Neuronal stem cell (in vitro differentiated cells): ENCODE measurements around the gene AURKAIP1. TPM values are rescaled to one million over a fixed set of nuclear protein-coding genes. Genes with fewer than 3 reads are reported as not detected.

Experiments
- DNase-seq: peaks from one replicate; pipeline ENCODE4 v3.0.0-alpha.2; 2013; ENCODE audit warnings: low spot score
- H2AFZ ChIP-seq: one replicate; pipeline ENCODE4 v1.6.1; 2013; ENCODE audit warnings: mild to moderate bottlenecking, low read length, inconsistent platforms
- H2AK5ac ChIP-seq: 2 replicates; pipeline ENCODE4 v1.6.1; 2013; ENCODE audit warnings: low read depth, mild to moderate bottlenecking, inconsistent platforms, low read length, moderate library complexity, mixed read lengths
- H2BK120ac ChIP-seq: 2 replicates; pipeline ENCODE4 v1.6.1; 2013; ENCODE audit warnings: low read depth, mild to moderate bottlenecking, inconsistent platforms, low read length, moderate library complexity, mixed read lengths
- H2BK12ac ChIP-seq: one replicate; pipeline ENCODE4 v1.6.1; 2013; ENCODE audit warnings: low read length, inconsistent platforms
- H2BK15ac ChIP-seq: 2 replicates; pipeline ENCODE4 v1.6.1; 2013; ENCODE audit warnings: mild to moderate bottlenecking, low read length, inconsistent platforms, mixed read lengths
- H2BK5ac ChIP-seq: one replicate; pipeline ENCODE4 v1.6.1; 2013; ENCODE audit warnings: inconsistent platforms, mild to moderate bottlenecking, low read length, moderate library complexity
- H3K14ac ChIP-seq: one replicate; pipeline ENCODE4 v1.6.1; 2013; ENCODE audit warnings: low read length, inconsistent platforms
- H3K18ac ChIP-seq: 2 replicates; pipeline ENCODE4 v1.6.1; 2013; ENCODE audit warnings: low read length, inconsistent platforms
- H3K23ac ChIP-seq: 2 replicates; pipeline ENCODE4 v1.6.1; 2013; ENCODE audit warnings: low read depth, mild to moderate bottlenecking, mixed read lengths, low read length, inconsistent platforms; ENCODE audit not compliant: poor library complexity
- H3K27ac ChIP-seq: replicated peaks from 3 replicates; pipeline ENCODE4 v1.5.1; 2013; ENCODE audit warnings: low read length, inconsistent platforms
- H3K27me3 ChIP-seq, 3 experiments: 2 replicates each; pipeline ENCODE4 v1.6.1; 2013; ENCODE audit warnings: low read length in 3 of 3, mild to moderate bottlenecking in 2 of 3, inconsistent platforms in 1 of 3, low read depth in 1 of 3, mixed read lengths in 1 of 3, moderate library complexity in 1 of 3; ENCODE audit not compliant: control insufficient read depth in 3 of 3, insufficient read depth in 3 of 3
- H3K36me3 ChIP-seq, 2 donors: replicated peaks in 1 of 2; 2 replicates each; pipeline ENCODE4 v1.6.1; 2013; ENCODE audit warnings: low read length in 2 of 2; ENCODE audit not compliant: control insufficient read depth in 2 of 2, insufficient read depth in 2 of 2
- H3K4ac ChIP-seq: 2 replicates; pipeline ENCODE4 v1.6.1; 2013; ENCODE audit warnings: inconsistent platforms, mild to moderate bottlenecking, low read length, moderate library complexity
- H3K4me1 ChIP-seq, 2 donors: 1 replicate in 1 of 2; 2 replicates in 1 of 2; pipeline ENCODE4 v1.6.1; 2013; ENCODE audit warnings: low read length in 2 of 2, low read depth in 1 of 2; ENCODE audit not compliant: control insufficient read depth in 2 of 2, insufficient read depth in 1 of 2
- H3K4me2 ChIP-seq: one replicate; pipeline ENCODE4 v1.6.1; 2013; ENCODE audit warnings: mild to moderate bottlenecking, low read length, inconsistent platforms; ENCODE audit not compliant: insufficient read depth, poor library complexity, severe bottlenecking
- H3K4me3 ChIP-seq, 2 donors: 2 replicates each; pipeline ENCODE4 v1.5.1; 2013; ENCODE audit warnings: low read length in 2 of 2, mild to moderate bottlenecking in 2 of 2, inconsistent platforms in 1 of 2, moderate library complexity in 1 of 2
- H3K79me1 ChIP-seq: one replicate; pipeline ENCODE4 v1.6.1; 2013; ENCODE audit warnings: low read depth, mild to moderate bottlenecking, inconsistent platforms, low read length, moderate library complexity
- H3K9ac ChIP-seq: one replicate; pipeline ENCODE4 v1.6.1; 2013; ENCODE audit warnings: mild to moderate bottlenecking, low read depth, low read length, inconsistent platforms; ENCODE audit not compliant: poor library complexity
- H3K9me3 ChIP-seq, 2 donors: replicated peaks in 1 of 2; 2 replicates each; pipeline versions ENCODE3 to v1.6.1; 2013; ENCODE audit warnings: low read length in 2 of 2, mild to moderate bottlenecking in 2 of 2, inconsistent platforms in 1 of 2, low read depth in 1 of 2, mixed read lengths in 1 of 2, moderate library complexity in 1 of 2; ENCODE audit not compliant: control insufficient read depth in 2 of 2, insufficient read depth in 1 of 2
- H4K8ac ChIP-seq: one replicate; pipeline ENCODE4 v1.6.1; 2013; ENCODE audit warnings: low read depth, mild to moderate bottlenecking, inconsistent platforms, low read length, moderate library complexity
- H4K91ac ChIP-seq: one replicate; pipeline ENCODE4 v1.6.1; 2013; ENCODE audit warnings: low read length, low read depth, mild to moderate bottlenecking, inconsistent platforms; ENCODE audit not compliant: poor library complexity
- WGBS, 2 donors: extraction: QIAGEN DNeasy Blood & Tissue Kit; methylation state at CpG; one replicate each; pipeline ENCODE4 v1.1.7; 2013; ENCODE audit warnings: missing lambda C conversion rate in 2 of 2, mixed read lengths in 1 of 2; ENCODE audit not compliant: insufficient read length in 2 of 2, insufficient replicate concordance in 1 of 2; ENCODE audit errors: extremely low coverage in 2 of 2; 5-methylcytosine and 5-hydroxymethylcytosine counted together
- polyA plus RNA-seq, 2 experiments: library from polyadenylated mRNA; stranded (reverse); fragments of 200-250 nt; gene quantifications; one replicate each; pipeline ENCODE4 v1.2.3, GENCODE V29; 2013

Gene AURKAIP1
- 61.8 TPM for polyA plus RNA-seq (2013, experiment 1 of 2)
- 60.5 TPM for polyA plus RNA-seq (2013, experiment 2 of 2)

DNA sequence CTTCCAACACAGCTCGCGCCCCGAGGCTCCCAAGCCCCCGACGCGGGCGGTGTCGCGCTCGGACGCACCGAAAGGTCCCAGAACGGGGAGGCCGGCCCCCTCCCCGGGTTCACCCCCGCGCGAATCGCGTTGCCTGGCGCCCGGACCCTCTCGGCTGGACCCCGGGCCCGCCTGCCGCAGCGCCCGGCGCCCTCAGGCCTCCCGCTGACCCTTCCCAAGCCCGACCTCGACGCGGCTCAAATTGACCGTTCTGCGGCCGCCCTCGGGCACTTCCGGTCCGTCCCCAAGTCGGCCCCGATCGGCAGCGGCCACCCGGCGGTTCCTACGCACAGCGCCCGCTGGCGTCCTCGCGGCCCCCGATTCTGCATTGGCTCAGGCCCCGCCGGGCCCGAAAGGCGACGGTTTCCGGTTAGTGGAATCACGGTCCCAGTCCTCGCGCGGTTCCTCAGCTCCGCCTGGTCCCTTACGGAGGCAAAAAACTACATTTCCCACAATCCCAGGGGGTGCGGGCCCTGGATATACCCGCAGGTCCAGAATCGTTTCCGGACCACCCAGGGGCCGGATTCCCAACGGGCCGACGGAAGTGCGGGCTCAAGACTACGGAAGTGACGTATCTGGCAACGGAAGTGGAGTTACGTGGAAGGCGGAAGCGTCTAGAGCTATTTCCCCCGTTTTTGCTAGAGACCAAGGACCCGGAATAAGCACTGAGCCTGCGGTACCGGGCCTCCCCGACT lies at the start of gene AURKAIP1:
Gene AURKAIP1 (minus strand): TSS at position 279 of the 734 bp plus-strand sequence. CDS start 451 bp downstream, outside the sequence.
- Histone ChIP-seq H3K23ac (peak within 1 kb of the TSS; percentile 98), H3K18ac (peak within 1 kb of the TSS; percentile 97), H3K27me3 (no peaks in the 10 kb centered on the region), H2AFZ (peak within 1 kb of the TSS; percentile 88), H2BK120ac (peak within 1 kb of the TSS; percentile 91), H3K36me3 (peaks cover 14 to 15% of the 10 kb centered on the region in 2 donors), H2BK12ac (no peak within 1 kb of the TSS), H2BK15ac (peak within 1 kb of the TSS; percentile 81), H3K9ac (peak within 1 kb of the TSS; percentile 94), H3K79me1 (peaks cover 26% of the 10 kb centered on the region), H3K4me2 (peak within 1 kb of the TSS; percentile 96), H2AK5ac (peak within 1 kb of the TSS; percentile 95), H3K27ac (peak within 1 kb of the TSS; percentile 78), H4K8ac (no peak within 1 kb of the TSS), H3K4me1 (peaks cover 13 to 17% of the 10 kb centered on the region in 2 donors), H3K4ac (no peak within 1 kb of the TSS), H3K4me3 (peak within 1 kb of the TSS; percentile 95 to 98), H3K14ac (peak within 1 kb of the TSS; percentile 82), H2BK5ac (peak within 1 kb of the TSS; percentile 87), H3K9me3 (no peaks in the 10 kb centered on the region), H4K91ac (no peak within 1 kb of the TSS)
- peak; percentile 99 for DNase-seq
- WGBS, 2 donors, result no CpG with 5 or more reads among the region's 85 CpGs

DNA sequence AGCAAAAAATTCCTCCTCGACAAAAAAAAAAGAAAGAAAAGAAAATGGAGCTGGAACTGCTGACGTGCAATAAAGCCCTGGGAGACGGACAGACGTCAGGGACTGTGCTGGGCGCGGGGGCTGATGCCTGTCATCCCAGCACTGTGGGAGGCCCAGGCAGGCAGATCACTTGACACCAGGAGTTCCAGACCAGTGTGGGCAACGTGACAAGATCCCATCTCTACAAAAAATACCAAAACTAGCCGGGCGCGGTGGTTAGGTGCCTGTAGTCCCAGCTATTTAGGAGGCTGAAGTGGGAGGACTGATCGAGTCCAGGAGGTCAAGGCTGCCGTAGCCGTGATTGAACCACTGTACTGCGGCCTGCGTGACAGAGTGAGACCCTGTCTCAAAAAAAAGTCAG lies 49.7 kb upstream of the AURKAIP1 start:
- peaks cover 0 to 2% (median 0%) of the 10 kb centered on the region in 3 experiments for H3K27me3 ChIP-seq
- H3K4me3 ChIP-seq, result no peak overlapping the region
- H3K9ac ChIP-seq, result no peak overlapping the region
- H4K91ac ChIP-seq, result no peak overlapping the region
- no peak overlapping the region for H2BK120ac ChIP-seq
- H3K18ac ChIP-seq, result no peak overlapping the region
- H4K8ac ChIP-seq, result no peak overlapping the region
- DNase-seq, result no peak
- H2AFZ ChIP-seq, result no peak overlapping the region
- no peak overlapping the region for H2BK12ac ChIP-seq
- H3K4me1 ChIP-seq, result peaks cover 23 to 38% of the 10 kb centered on the region in 2 donors
- H3K27ac ChIP-seq, result no peak overlapping the region
- no peak overlapping the region for H3K4ac ChIP-seq
- no CpG with 5 or more reads among the region's 15 CpGs for WGBS, 2 donors
- H3K36me3 ChIP-seq, result no peaks in the 10 kb centered on the region
- no peak overlapping the region for H3K14ac ChIP-seq
- no peak overlapping the region for H2BK5ac ChIP-seq
- H2BK15ac ChIP-seq, result peak overlapping the region; percentile 81
- H3K9me3 ChIP-seq, result peaks cover 0 to 3% of the 10 kb centered on the region in 2 donors
- no peak overlapping the region for H3K23ac ChIP-seq
- H3K4me2 ChIP-seq, result peak overlapping the region; percentile 18
- peaks cover 3% of the 10 kb centered on the region for H3K79me1 ChIP-seq
- H2AK5ac ChIP-seq, result no peak overlapping the region

- H3K23ac ChIP-seq, result no peak overlapping the region
- no peak overlapping the region for H2BK15ac ChIP-seq
- H3K4me3 ChIP-seq, result no peak overlapping the region
- no peak overlapping the region for H3K27ac ChIP-seq
- H4K8ac ChIP-seq, result no peak overlapping the region
- H3K4me1 ChIP-seq, result peaks cover 23 to 45% of the 10 kb centered on the region in 2 donors
- no peak overlapping the region for H3K4ac ChIP-seq
- no peak overlapping the region for H3K18ac ChIP-seq
- no peak overlapping the region for H2BK120ac ChIP-seq
- no peak overlapping the region for H2AK5ac ChIP-seq
- H2AFZ ChIP-seq, result no peak overlapping the region
- H3K9me3 ChIP-seq, result peaks cover 0 to 2% of the 10 kb centered on the region in 2 donors
- no peak overlapping the region for H2BK12ac ChIP-seq
- H3K4me2 ChIP-seq, result no peak overlapping the region
- H3K27me3 ChIP-seq, result peaks cover 0 to 3% (median 0%) of the 10 kb centered on the region in 3 experiments
- peaks cover 3% of the 10 kb centered on the region for H3K79me1 ChIP-seq
- no CpG with 5 or more reads among the region's 7 CpGs for WGBS, 2 donors
- no peaks in the 10 kb centered on the region for H3K36me3 ChIP-seq
- no peak for DNase-seq
- no peak overlapping the region for H4K91ac ChIP-seq
- H3K14ac ChIP-seq, result no peak overlapping the region
- no peak overlapping the region for H3K9ac ChIP-seq
- H2BK5ac ChIP-seq, result no peak overlapping the region
Measured at GRCh38 chr1:1423245-1423597, 48.2 kb upstream of the AURKAIP1 start.

DNA sequence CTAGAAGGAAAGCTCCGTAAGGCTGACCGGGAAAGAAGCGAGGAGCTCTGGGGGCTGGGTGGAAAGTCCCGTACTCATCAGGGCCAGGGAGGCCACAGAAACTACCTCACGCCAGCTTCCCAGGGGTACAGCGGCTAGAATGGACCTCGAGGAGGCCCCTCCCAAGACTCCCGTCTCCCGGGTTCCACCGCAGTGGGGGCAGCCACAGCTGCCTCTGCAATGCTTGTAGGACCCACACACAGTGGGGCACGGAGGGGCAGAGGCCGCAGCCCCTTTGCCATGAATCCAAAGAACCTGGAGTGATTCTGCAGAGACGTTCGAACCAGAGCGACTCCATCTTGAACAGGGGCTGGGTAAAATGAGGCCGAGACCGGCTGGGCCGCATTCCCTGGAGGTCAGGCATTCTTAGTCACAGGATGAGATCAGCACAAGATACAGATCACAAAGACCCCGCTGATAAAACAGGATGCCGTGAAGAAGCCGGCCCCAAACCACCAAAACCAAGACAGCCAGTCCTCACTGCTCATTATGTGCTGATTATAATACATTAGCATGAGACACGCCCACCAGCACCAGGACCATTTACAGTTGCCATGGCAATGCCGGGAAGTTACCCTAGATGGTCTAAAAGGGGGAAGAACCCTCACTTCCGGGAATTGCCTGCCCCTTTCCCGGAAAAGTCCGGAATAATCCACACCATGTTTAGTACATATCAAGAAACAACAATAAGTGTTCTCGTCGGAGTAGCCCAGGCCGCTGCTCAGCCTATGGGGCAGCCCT lies 47.6 kb upstream of the AURKAIP1 start:
- Histone ChIP-seq H2AFZ (no peak overlapping the region), H2BK120ac (no peak overlapping the region), H3K79me1 (peaks cover 3% of the 10 kb centered on the region), H3K14ac (no peak overlapping the region), H3K27ac (no peak overlapping the region), H3K23ac (no peak overlapping the region), H3K4me2 (no peak overlapping the region), H3K27me3 (peaks cover 0 to 3% (median 0%) of the 10 kb centered on the region in 3 experiments), H3K4me3 (no peak overlapping the region), H4K91ac (no peak overlapping the region), H3K9ac (no peak overlapping the region), H3K4me1 (peaks cover 23 to 51% of the 10 kb centered on the region in 2 donors), H2BK12ac (no peak overlapping the region), H2BK5ac (no peak overlapping the region), H3K18ac (no peak overlapping the region), H3K9me3 (no peaks in the 10 kb centered on the region), H4K8ac (no peak overlapping the region), H2BK15ac (peak overlapping the region; percentile 15), H3K4ac (no peak overlapping the region), H3K36me3 (no peaks in the 10 kb centered on the region), H2AK5ac (peak overlapping the region; percentile 95)
- DNase-seq, result no peak
- WGBS, 2 donors, result no CpG with 5 or more reads among the region's 29 CpGs
